T-helper 2 cell treated with Interferon-gamma antibody and Interleukin-4, amounts not matched to agents 5 μg/mL and 100 μg/mL, for 36 hours (primary cell): ENCODE data around the gene SLC5A8.

Experiments used
- DNase-seq: peaks from one replicate; pipeline ENCODE4 v3.0.0; 2021; ENCODE audit warnings: low spot score
- H3K27ac Mint-ChIP-seq: one replicate; pipeline ENCODE4 v1.8.0; 2021; ENCODE audit warnings: mild to moderate bottlenecking, mixed read lengths
- H3K27me3 Mint-ChIP-seq: one replicate; pipeline ENCODE4 v1.8.0; 2021; ENCODE audit warnings: low read depth, mixed read lengths
- H3K36me3 Mint-ChIP-seq: one replicate; pipeline ENCODE4 v1.8.0; 2021; ENCODE audit warnings: low read depth, mixed read lengths
- H3K4me1 Mint-ChIP-seq: one replicate; pipeline ENCODE4 v1.8.0; 2021; ENCODE audit warnings: low read depth, mixed read lengths
- H3K4me3 Mint-ChIP-seq: one replicate; pipeline ENCODE4 v1.8.0; 2022; ENCODE audit warnings: mild to moderate bottlenecking, moderate library complexity, mixed read lengths
- H3K9me3 Mint-ChIP-seq: one replicate; pipeline ENCODE4 v1.8.0; 2021; ENCODE audit warnings: mixed read lengths

SLC5A8 gene

DNA sequence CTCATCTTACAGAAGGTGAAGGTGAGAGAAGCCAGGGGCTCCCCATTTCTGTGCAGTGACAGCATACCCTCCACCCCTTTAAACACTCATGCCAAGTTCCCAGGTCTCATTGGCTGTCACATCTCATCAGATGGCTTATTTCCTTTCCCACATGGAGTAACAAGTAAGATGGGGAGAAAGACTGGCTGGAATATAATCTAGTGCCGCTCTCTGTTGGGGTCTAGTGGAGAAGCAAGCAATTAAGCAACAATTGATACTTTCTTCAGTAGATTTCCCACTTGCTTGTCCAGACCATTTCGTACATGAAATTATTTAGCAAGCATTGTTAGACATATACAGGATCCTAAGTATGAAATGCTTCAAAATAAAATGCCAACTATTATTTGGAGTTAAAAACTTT, 92.2 kb downstream of the SLC5A8 start:
- Mint-ChIP-seq H3K27me3 (no peaks in the 10 kb centered on the region), H3K4me3 (no peak overlapping the region), H3K9me3 (no peaks in the 10 kb centered on the region), H3K27ac (no peak overlapping the region), H3K36me3 (no peaks in the 10 kb centered on the region), H3K4me1 (no peaks in the 10 kb centered on the region)
- no peak for DNase-seq

GRCh38 chr12:101116911-101117310, 93.1 kb downstream of the SLC5A8 start:
- Mint-ChIP-seq H3K4me1 (no peaks in the 10 kb centered on the region), H3K27me3 (no peaks in the 10 kb centered on the region), H3K9me3 (no peaks in the 10 kb centered on the region), H3K36me3 (no peaks in the 10 kb centered on the region), H3K27ac (no peak overlapping the region), H3K4me3 (no peak overlapping the region)
- DNase-seq, result no peak

DNA sequence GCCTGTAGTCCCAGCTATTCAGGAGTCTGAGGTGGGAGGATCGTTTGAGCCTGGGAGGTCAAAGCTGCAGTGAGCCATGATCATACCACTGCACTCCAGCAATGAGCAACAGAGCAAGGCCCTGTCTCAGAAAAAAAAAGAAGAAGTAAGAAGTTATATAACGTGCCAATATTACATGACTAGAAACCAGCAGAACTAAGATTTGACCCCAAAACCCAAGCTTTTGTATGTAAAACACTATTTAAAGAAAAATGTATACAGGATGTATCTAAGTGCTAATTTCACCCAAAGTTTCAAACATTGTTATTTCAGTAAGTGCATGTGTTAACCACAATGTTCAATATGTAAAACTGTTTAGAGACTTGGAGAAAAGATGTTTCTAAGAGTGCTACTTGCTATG, 94.7 kb downstream of the SLC5A8 start:
- no peak for DNase-seq
- Mint-ChIP-seq H3K27ac (no peak overlapping the region), H3K27me3 (no peaks in the 10 kb centered on the region), H3K4me3 (no peak overlapping the region), H3K36me3 (no peaks in the 10 kb centered on the region), H3K9me3 (no peaks in the 10 kb centered on the region), H3K4me1 (no peaks in the 10 kb centered on the region)

DNA sequence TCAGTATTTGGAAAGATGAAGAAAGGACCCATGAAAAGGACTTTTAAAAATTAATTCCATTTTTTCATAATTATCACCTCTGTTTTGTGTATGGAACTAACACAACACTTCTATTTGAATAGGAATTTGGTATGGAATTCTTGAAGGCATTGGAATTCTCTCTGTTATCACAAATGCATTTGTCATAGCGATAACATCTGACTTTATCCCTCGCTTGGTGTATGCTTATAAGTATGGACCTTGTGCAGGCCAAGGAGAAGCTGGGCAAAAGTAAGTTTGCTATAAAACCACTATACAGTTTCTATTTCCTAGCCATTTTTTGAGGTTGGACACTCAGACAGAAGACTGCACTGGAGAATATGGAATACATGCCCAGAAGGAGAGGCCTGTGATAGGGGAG, 98.6 kb downstream of the SLC5A8 start:
- no peaks in the 10 kb centered on the region for H3K9me3 Mint-ChIP-seq
- no peak for DNase-seq
- no peak overlapping the region for H3K4me3 Mint-ChIP-seq
- H3K4me1 Mint-ChIP-seq, result no peaks in the 10 kb centered on the region
- no peaks in the 10 kb centered on the region for H3K27me3 Mint-ChIP-seq
- no peak overlapping the region for H3K27ac Mint-ChIP-seq
- no peaks in the 10 kb centered on the region for H3K36me3 Mint-ChIP-seq

DNA sequence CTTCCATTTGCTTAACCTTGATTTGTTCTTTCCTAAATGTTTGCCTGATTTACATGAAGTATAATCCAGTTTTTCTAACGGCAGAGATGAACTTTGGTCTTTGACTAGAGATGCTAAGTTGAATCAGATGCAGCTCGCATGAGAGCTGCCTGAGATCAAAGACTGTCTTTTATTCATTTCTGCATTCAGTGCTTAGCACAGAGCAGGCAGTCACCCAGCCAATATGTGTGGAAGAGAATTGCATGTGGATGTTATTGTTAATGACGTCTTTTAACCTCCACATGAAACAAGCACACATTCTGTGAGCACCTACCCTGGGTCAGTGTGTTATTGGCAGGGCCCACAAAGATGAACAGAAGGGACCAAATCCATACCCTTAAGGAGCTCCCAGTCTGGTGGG, 99.2 kb downstream of the SLC5A8 start:
- Mint-ChIP-seq H3K27ac (no peak overlapping the region), H3K9me3 (no peaks in the 10 kb centered on the region), H3K36me3 (no peaks in the 10 kb centered on the region), H3K4me3 (no peak overlapping the region), H3K27me3 (no peaks in the 10 kb centered on the region), H3K4me1 (no peaks in the 10 kb centered on the region)
- DNase-seq, result no peak

GRCh38 chr12:101108130-101108529, 101.9 kb downstream of the SLC5A8 start:
- H3K36me3 Mint-ChIP-seq, result no peaks in the 10 kb centered on the region
- peaks cover 9% of the 10 kb centered on the region for H3K9me3 Mint-ChIP-seq
- H3K27me3 Mint-ChIP-seq, result no peaks in the 10 kb centered on the region
- no peaks in the 10 kb centered on the region for H3K4me1 Mint-ChIP-seq
- DNase-seq, result no peak
- no peak overlapping the region for H3K27ac Mint-ChIP-seq
- no peak overlapping the region for H3K4me3 Mint-ChIP-seq

GRCh38 chr12:101107032-101107763, 102.8 kb downstream of the SLC5A8 start:
- peaks cover 9% of the 10 kb centered on the region for H3K9me3 Mint-ChIP-seq
- no peaks in the 10 kb centered on the region for H3K4me1 Mint-ChIP-seq
- no peak overlapping the region for H3K27ac Mint-ChIP-seq

More at GRCh38 chr12:101107032-101107763, 102.8 kb downstream of the SLC5A8 start:
- DNase-seq, result no peak
- Mint-ChIP-seq H3K27me3 (no peaks in the 10 kb centered on the region), H3K36me3 (no peaks in the 10 kb centered on the region), H3K4me3 (no peak overlapping the region)
